H1 (cell line): ENCODE results near the gene MMP13. TPM values are rescaled to one million over a fixed set of nuclear protein-coding genes. Genes with fewer than 3 reads are reported as not detected.

ENCODE experiments used
- polyA plus RNA-seq, 7 experiments: library from polyadenylated mRNA; depleted of rRNA in 3 of 7; stranded (reverse) in 5 of 7; unstranded in 2 of 7; fragments of >200 nt in 5 of 7; fragments of 200-250 nt in 2 of 7; gene quantifications; 1 replicate in 5 of 7; 2 replicates in 1 of 7; 4 replicates in 1 of 7; pipeline versions ENCODE4 v1.2.1 to v1.2.3, GENCODE V29; 2011 to 2013; ENCODE audit warnings: missing spikeins in 2 of 7, mixed read lengths in 2 of 7
- total RNA-seq: library from RNA; stranded (reverse); fragmentation: NEBNext Ultra II Directional; extraction: Animal tissue kit (Norgen Biotek cat#: 25700); gene quantifications from 2 replicates; pipeline ENCODE4 v1.2.1, GENCODE V29; 2021
- TF ChIP-seq, protein P1 (sequence below): fragments of 300-600 bp; sonication (generic); IDR thresholded peaks from 2 replicates; pipeline ENCODE4 v1.7.1; 2012; ENCODE audit warnings: low read length, moderate library complexity, mild to moderate bottlenecking, inconsistent platforms; ENCODE audit not compliant: insufficient replicate concordance

The MMP13 gene
- total and polyA plus RNA-seq, 2 of the 8 experiments (the other 6 are each of a cell fraction or from before 2014, with no cell fraction given), result not detected

DNA sequence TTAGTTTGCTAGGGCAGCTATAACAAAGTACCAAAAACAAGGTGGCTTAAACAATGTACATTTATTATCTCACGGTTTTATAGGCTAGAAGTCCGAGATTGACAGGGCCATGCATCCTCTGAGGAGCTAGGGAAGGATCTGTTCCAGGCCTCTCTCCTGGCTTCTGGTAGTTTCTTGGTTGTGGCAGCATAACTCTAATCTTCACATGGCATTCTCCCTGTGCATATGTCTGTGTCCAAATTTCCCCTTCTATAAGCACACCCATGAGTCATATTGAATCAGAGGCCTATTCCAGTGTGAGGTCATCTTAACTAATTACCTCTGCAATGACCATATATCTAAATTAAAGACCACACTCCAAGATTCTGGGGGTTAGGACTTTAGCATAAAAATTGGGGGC is 31.3 kb upstream of the MMP13 start (continued):
- TF ChIP-seq, protein P1, sequence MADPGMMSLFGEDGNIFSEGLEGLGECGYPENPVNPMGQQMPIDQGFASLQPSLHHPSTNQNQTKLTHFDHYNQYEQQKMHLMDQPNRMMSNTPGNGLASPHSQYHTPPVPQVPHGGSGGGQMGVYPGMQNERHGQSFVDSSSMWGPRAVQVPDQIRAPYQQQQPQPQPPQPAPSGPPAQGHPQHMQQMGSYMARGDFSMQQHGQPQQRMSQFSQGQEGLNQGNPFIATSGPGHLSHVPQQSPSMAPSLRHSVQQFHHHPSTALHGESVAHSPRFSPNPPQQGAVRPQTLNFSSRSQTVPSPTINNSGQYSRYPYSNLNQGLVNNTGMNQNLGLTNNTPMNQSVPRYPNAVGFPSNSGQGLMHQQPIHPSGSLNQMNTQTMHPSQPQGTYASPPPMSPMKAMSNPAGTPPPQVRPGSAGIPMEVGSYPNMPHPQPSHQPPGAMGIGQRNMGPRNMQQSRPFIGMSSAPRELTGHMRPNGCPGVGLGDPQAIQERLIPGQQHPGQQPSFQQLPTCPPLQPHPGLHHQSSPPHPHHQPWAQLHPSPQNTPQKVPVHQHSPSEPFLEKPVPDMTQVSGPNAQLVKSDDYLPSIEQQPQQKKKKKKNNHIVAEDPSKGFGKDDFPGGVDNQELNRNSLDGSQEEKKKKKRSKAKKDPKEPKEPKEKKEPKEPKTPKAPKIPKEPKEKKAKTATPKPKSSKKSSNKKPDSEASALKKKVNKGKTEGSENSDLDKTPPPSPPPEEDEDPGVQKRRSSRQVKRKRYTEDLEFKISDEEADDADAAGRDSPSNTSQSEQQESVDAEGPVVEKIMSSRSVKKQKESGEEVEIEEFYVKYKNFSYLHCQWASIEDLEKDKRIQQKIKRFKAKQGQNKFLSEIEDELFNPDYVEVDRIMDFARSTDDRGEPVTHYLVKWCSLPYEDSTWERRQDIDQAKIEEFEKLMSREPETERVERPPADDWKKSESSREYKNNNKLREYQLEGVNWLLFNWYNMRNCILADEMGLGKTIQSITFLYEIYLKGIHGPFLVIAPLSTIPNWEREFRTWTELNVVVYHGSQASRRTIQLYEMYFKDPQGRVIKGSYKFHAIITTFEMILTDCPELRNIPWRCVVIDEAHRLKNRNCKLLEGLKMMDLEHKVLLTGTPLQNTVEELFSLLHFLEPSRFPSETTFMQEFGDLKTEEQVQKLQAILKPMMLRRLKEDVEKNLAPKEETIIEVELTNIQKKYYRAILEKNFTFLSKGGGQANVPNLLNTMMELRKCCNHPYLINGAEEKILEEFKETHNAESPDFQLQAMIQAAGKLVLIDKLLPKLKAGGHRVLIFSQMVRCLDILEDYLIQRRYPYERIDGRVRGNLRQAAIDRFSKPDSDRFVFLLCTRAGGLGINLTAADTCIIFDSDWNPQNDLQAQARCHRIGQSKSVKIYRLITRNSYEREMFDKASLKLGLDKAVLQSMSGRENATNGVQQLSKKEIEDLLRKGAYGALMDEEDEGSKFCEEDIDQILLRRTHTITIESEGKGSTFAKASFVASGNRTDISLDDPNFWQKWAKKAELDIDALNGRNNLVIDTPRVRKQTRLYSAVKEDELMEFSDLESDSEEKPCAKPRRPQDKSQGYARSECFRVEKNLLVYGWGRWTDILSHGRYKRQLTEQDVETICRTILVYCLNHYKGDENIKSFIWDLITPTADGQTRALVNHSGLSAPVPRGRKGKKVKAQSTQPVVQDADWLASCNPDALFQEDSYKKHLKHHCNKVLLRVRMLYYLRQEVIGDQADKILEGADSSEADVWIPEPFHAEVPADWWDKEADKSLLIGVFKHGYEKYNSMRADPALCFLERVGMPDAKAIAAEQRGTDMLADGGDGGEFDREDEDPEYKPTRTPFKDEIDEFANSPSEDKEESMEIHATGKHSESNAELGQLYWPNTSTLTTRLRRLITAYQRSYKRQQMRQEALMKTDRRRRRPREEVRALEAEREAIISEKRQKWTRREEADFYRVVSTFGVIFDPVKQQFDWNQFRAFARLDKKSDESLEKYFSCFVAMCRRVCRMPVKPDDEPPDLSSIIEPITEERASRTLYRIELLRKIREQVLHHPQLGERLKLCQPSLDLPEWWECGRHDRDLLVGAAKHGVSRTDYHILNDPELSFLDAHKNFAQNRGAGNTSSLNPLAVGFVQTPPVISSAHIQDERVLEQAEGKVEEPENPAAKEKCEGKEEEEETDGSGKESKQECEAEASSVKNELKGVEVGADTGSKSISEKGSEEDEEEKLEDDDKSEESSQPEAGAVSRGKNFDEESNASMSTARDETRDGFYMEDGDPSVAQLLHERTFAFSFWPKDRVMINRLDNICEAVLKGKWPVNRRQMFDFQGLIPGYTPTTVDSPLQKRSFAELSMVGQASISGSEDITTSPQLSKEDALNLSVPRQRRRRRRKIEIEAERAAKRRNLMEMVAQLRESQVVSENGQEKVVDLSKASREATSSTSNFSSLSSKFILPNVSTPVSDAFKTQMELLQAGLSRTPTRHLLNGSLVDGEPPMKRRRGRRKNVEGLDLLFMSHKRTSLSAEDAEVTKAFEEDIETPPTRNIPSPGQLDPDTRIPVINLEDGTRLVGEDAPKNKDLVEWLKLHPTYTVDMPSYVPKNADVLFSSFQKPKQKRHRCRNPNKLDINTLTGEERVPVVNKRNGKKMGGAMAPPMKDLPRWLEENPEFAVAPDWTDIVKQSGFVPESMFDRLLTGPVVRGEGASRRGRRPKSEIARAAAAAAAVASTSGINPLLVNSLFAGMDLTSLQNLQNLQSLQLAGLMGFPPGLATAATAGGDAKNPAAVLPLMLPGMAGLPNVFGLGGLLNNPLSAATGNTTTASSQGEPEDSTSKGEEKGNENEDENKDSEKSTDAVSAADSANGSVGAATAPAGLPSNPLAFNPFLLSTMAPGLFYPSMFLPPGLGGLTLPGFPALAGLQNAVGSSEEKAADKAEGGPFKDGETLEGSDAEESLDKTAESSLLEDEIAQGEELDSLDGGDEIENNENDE, result no peak
